Breast epithelium (tissue), 4 donors: ENCODE measurements around the gene AWAT1. TPM values are rescaled to one million over a fixed set of nuclear protein-coding genes. Genes with fewer than 3 reads are reported as not detected.
"Not testable (repeated sequence)": the region's sequence is repeated elsewhere in the genome, so short reads cannot be mapped to it uniquely, and the experiment has no call there.

Experiments used
- DNase-seq, 2 donors: peaks; one replicate each; pipeline ENCODE4 v3.0.0-alpha.2; 2019; ENCODE audit warnings: low spot score in 2 of 2
- H3K27ac ChIP-seq, 2 donors: fragments of 200-600 bp; sonication (generic) in 1 of 2; one replicate each; pipeline ENCODE4 v1.5.1; 2016 to 2019; ENCODE audit warnings: mild to moderate bottlenecking in 1 of 2
- H3K27me3 ChIP-seq, 2 donors: fragments of 200-600 bp; sonication (generic) in 1 of 2; one replicate each; pipeline versions ENCODE4 v1.5.1 to v1.6.0; 2017 to 2019; ENCODE audit warnings: control low read depth in 1 of 2, mild to moderate bottlenecking in 1 of 2
- H3K36me3 ChIP-seq: fragments of 200-600 bp; one replicate; pipeline ENCODE4 v1.5.1; 2019
- H3K4me1 ChIP-seq, 2 donors: fragments of 200-600 bp; sonication (generic); one replicate each; pipeline ENCODE4 v1.5.1; 2016 to 2019; ENCODE audit warnings: control low read depth in 1 of 2
- H3K4me3 ChIP-seq, 3 donors: fragments of 200-600 bp; sonication (generic); 1 replicate in 2 of 3; 2 replicates in 1 of 3; pipeline ENCODE4 v1.5.1; 2016 to 2019; ENCODE audit warnings: mild to moderate bottlenecking in 3 of 3, moderate library complexity in 2 of 3
- H3K9me3 ChIP-seq, 2 donors: fragments of 200-600 bp; sonication (generic) in 1 of 2; one replicate each; pipeline ENCODE4 v1.5.1; 2016 to 2019; ENCODE audit warnings: control low read depth in 1 of 2
- CTCF ChIP-seq, 3 donors: fragments of 450-650 bp; IDR thresholded peaks; one replicate each; pipeline ENCODE4 v1.5.1; 2016 to 2017; ENCODE audit warnings: antibody characterized with exemption in 3 of 3, mild to moderate bottlenecking in 3 of 3, moderate library complexity in 3 of 3
- POLR2A ChIP-seq: fragments of 450-650 bp; IDR thresholded peaks from one replicate; pipeline ENCODE4 v1.6.1; 2016; ENCODE audit warnings: antibody characterized with exemption, mild to moderate bottlenecking, moderate library complexity
- POLR2AphosphoS5 ChIP-seq, 3 donors: sonication (generic); formaldehyde crosslinking; IDR thresholded peaks; one replicate each; pipeline ENCODE4 v1.6.1; 2017; ENCODE audit warnings: antibody characterized with exemption in 3 of 3
- intact Hi-C: fragments of 100-400 bp; cut with DNase I; formaldehyde crosslinking; loops from one replicate; pipeline ENCODE4 v1.15.1; 2023; ENCODE audit warnings: low total_unique reads
- total RNA-seq, 3 donors: library from RNA; depleted of rRNA; stranded (reverse); fragments of >200 nt; gene quantifications; one replicate each; pipeline ENCODE4 v1.1.0, GENCODE V29; 2016

Gene AWAT1
- total RNA-seq: not detected

GRCh38 chrX:70234355-70234754 lies at the start of gene AWAT1:
Gene AWAT1, plus strand, starts transcription at chrX:70234655. Its CDS starts 41 bp downstream, at chrX:70234696.
- Histone ChIP-seq H3K36me3 (no peaks in the 10 kb centered on the region), H3K27me3 (peaks cover 0 to 30% of the 10 kb centered on the region in 2 donors), H3K4me3 (no peak within 1 kb of the TSS), H3K27ac (no peak within 1 kb of the TSS), H3K4me1 (no peaks in the 10 kb centered on the region), H3K9me3 (no peaks in the 10 kb centered on the region)
- TF ChIP-seq POLR2AphosphoS5 (IDR thresholded peaks at IDR 0.05) (no peak), CTCF (IDR thresholded peaks at IDR 0.05) (no peak), POLR2A (no peak)
- no peak for DNase-seq
- intact Hi-C loops: no loop called here

GRCh38 chrX:70190225-70190624 lies 44.2 kb upstream of the AWAT1 start:
- no peak overlapping the region for H3K4me3 ChIP-seq
- no peaks in the 10 kb centered on the region for H3K4me1 ChIP-seq
- no peaks in the 10 kb centered on the region for H3K36me3 ChIP-seq
- TF ChIP-seq CTCF (IDR thresholded peaks at IDR 0.05): no peak
- intact Hi-C loops: no loop called here
- H3K27me3 ChIP-seq: peaks cover 0 to 36% of the 10 kb centered on the region in 2 donors
- no peak overlapping the region for H3K27ac ChIP-seq
- DNase-seq: no peak
- H3K9me3 ChIP-seq: peaks cover 0 to 13% of the 10 kb centered on the region in 2 donors

- no peak for DNase-seq
- TF ChIP-seq CTCF (IDR thresholded peaks at IDR 0.05) (peak in 2 of 3 donors; percentile 13 to 19), POLR2A (no peak)
- H3K9me3 ChIP-seq: peaks cover 0 to under 1% of the 10 kb centered on the region in 2 donors
- no peak overlapping the region for H3K4me3 ChIP-seq
- H3K36me3 ChIP-seq: no peaks in the 10 kb centered on the region
- no peaks in the 10 kb centered on the region for H3K4me1 ChIP-seq
- intact Hi-C loops: no loop called here
- H3K27me3 ChIP-seq: peaks cover 0 to 48% of the 10 kb centered on the region in 2 donors
- H3K27ac ChIP-seq: no peak overlapping the region
Observed at GRCh38 chrX:70196961-70197720, 37.3 kb upstream of the AWAT1 start.

GRCh38 chrX:70201732-70202131 lies 32.7 kb upstream of the AWAT1 start:
- TF ChIP-seq POLR2AphosphoS5 (IDR thresholded peaks at IDR 0.05): no peak
- TF ChIP-seq CTCF (IDR thresholded peaks at IDR 0.05): no peak
- TF ChIP-seq POLR2A: no peak

GRCh38 chrX:70208479-70208878 lies 26.0 kb upstream of the AWAT1 start:
- DNase-seq: no peak
- intact Hi-C loops: no loop called here
- Histone ChIP-seq H3K4me1 (no peaks in the 10 kb centered on the region), H3K36me3 (no peaks in the 10 kb centered on the region), H3K27ac (no peak overlapping the region), H3K9me3 (no peaks in the 10 kb centered on the region), H3K27me3 (peaks cover 0 to 24% of the 10 kb centered on the region in 2 donors), H3K4me3 (no peak overlapping the region)
- TF ChIP-seq CTCF (IDR thresholded peaks at IDR 0.05) (no peak), POLR2AphosphoS5 (IDR thresholded peaks at IDR 0.05) (no peak), POLR2A (no peak)

More at GRCh38 chrX:70201732-70202131, 32.7 kb upstream of the AWAT1 start:
- H3K27me3 ChIP-seq: peaks cover 0 to 70% of the 10 kb centered on the region in 2 donors
- no peaks in the 10 kb centered on the region for H3K36me3 ChIP-seq
- no peaks in the 10 kb centered on the region for H3K4me1 ChIP-seq
- H3K4me3 ChIP-seq: no peak overlapping the region
- no peak overlapping the region for H3K27ac ChIP-seq
- no peak for DNase-seq
- no peaks in the 10 kb centered on the region for H3K9me3 ChIP-seq
- intact Hi-C loops: no loop called here

- H3K4me1 ChIP-seq, H3K9me3 ChIP-seq, H3K4me3 ChIP-seq, H3K27ac ChIP-seq, intact Hi-C loops, H3K36me3 ChIP-seq, DNase-seq: not testable (repeated sequence)
- H3K27me3 ChIP-seq: peaks cover 0 to 14% of the 10 kb centered on the region in 2 donors
Observed at GRCh38 chrX:70209570-70209969, 24.9 kb upstream of the AWAT1 start.
